ENCODE measurements around the gene CIDEB.

DNA sequence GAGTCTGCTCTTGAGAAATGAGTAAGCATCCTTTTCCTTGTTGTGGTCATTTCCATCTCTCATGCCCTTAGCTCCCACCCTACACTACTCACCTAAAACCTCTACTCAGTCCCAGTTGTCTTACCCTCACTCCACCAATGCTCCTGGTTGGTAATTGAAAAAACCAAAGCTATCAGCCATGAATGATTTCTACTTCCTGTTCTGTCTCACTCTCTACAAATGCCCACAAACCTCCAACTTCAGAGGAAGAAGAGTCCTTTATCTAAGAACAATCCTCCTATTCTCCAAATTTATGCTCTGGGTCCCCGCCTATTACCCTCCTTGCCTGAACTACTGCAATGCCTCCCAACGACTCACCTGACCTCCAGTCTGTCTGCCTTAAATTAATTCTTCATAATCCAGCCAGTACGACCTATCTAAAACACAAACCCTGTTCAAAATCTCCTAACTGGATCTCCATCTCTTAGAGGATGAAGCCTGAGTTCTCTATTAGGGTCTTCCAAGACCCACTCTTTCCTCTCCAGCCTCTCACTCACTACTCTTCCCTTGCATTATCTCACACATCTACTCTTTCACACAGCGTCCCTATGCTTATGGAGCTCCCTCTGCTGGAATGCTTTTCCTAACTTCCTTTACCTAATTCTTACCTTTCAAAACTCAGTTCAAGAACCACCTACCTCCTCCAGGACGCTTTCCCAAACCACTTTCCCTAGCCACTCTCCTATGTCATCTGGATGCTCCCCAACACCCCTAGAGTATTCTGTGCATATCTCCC is 10.4 kb downstream of the CIDEB start:
- TF ChIP-seq, protein P1, sequence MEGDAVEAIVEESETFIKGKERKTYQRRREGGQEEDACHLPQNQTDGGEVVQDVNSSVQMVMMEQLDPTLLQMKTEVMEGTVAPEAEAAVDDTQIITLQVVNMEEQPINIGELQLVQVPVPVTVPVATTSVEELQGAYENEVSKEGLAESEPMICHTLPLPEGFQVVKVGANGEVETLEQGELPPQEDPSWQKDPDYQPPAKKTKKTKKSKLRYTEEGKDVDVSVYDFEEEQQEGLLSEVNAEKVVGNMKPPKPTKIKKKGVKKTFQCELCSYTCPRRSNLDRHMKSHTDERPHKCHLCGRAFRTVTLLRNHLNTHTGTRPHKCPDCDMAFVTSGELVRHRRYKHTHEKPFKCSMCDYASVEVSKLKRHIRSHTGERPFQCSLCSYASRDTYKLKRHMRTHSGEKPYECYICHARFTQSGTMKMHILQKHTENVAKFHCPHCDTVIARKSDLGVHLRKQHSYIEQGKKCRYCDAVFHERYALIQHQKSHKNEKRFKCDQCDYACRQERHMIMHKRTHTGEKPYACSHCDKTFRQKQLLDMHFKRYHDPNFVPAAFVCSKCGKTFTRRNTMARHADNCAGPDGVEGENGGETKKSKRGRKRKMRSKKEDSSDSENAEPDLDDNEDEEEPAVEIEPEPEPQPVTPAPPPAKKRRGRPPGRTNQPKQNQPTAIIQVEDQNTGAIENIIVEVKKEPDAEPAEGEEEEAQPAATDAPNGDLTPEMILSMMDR (IDR thresholded peaks at IDR 0.05): peak; percentile 19 to 45
- TF ChIP-seq POLR2AphosphoS5 (IDR thresholded peaks at IDR 0.05) (no peak), POLR2A (IDR thresholded peaks at IDR 0.05) (no peak), EP300 (IDR thresholded peaks at IDR 0.05) (no peak)
